ENCODE measurements around the gene PPM1K. TPM values are rescaled to one million over a fixed set of nuclear protein-coding genes. Genes with fewer than 3 reads are reported as not detected.

PPM1K gene
- total RNA-seq, 2 experiments from 2014 or later = 76.8 to 125 TPM

DNA sequence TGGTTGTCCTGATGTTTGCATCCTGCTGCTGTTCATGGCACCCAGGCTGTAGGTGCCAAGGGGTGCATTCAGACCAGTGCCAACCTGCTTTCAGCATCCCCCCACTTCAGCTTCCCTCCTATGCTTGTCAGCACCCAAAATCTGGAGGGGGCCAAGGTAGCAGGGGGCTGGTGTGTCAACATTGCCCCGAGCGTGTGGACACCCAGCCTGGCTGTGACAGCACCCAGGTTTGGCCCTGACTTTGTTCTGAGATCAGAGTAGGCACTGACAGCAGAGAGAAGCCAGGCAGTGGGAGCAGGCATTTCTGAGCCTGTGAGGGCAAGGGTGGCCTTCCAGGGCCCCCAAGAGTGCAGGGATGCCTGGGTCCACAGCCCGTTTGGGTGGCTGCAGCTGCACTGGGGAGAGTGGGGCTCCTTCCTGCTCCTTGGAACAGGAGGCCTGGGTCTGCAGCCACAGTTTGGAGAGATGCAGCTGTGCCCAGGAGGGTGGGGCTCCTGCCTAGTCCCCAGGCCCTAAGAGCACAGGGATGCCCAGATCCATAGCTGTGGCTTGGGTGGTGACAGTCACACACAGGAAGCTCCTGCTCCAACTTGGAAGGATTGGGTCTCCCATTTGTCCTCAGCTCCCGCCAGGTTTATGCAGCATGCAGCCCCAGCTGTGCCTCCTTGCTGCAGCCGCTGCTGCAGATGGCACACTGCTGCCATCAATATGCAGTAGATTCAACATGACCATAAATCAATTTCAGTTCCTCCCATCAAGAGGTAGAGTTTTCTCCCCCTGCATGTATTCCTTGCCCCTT lies 12.3 kb upstream of the PPM1K start:
- Mint-ChIP-seq H3K4me3 (no peak overlapping the region), H3K27me3 (no peaks in the 10 kb centered on the region), H3K9me3 (ENCODE audit: low read depth) (no peaks in the 10 kb centered on the region), H3K4me1 (no peaks in the 10 kb centered on the region), H3K27ac (no peak overlapping the region), H3K36me3 (peaks cover 4% of the 10 kb centered on the region)
- CTCF ChIA-PET = interaction anchor here (1.3 to 1.8 kb wide), 2 partner anchors 19 to 78 kb away, joined by 5 to 6 read pairs; no protein-coding TSS in a partner anchor
- ATAC-seq (no peak), DNase-seq (no peak)

DNA sequence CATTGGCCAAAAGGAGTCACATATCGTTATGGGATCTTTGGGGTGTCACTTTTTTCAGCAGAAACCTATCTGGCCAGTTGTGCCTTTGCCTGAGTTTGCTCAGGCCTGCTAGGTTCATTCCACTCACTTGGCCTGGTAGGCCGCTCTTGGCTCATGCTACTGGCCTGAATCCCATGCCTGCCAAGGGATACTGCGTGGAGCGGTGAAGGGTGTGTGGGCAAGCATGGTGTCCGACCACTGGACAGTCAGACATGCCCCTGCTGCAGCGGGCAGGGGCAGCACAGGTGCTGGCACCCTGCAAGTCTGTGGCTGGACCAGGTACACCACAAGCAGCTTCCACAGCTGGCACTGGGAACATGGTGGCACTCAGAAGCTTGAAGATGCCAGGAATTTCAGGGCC lies 11.3 kb upstream of the PPM1K start:
- CTCF ChIA-PET = no interaction called here
- no peak overlapping the region for H3K27ac Mint-ChIP-seq
- no peak for ATAC-seq

DNA sequence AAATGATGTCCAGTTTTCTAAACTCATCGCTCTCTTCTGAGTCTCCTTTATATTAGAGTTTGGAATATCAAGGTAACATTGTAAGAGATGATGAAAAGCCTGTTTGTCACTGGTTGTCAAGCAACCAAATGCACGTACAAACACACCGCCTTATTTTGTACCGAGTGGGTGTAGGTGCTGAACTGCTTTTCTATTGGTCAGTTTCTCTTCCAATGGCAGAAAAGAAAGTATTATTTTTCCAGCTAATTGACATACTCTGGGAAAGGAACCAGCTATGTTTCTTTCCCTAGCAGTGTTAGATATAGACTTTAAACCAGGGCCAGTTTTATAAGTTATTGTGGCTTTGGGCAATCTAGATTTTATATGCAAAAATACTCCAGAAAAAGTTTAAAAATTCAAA lies 6.6 kb upstream of the PPM1K start:
- Mint-ChIP-seq H3K4me1 (peaks cover 12% of the 10 kb centered on the region), H3K4me3 (no peak overlapping the region), H3K9me3 (ENCODE audit: low read depth) (no peaks in the 10 kb centered on the region), H3K27ac (no peak overlapping the region), H3K36me3 (peaks cover 3% of the 10 kb centered on the region), H3K27me3 (no peaks in the 10 kb centered on the region)
- ATAC-seq (no peak), DNase-seq (no peak)
- CTCF ChIA-PET = interaction anchor here (1.3 kb wide), 1 partner anchor 13 kb away, joined by 3 read pairs; no protein-coding TSS in a partner anchor

More for the DNA sequence above, 11.3 kb upstream of the PPM1K start:
- Mint-ChIP-seq H3K36me3 (peaks cover 1% of the 10 kb centered on the region), H3K4me1 (no peaks in the 10 kb centered on the region), H3K9me3 (ENCODE audit: low read depth) (no peaks in the 10 kb centered on the region), H3K4me3 (no peak overlapping the region), H3K27me3 (no peaks in the 10 kb centered on the region)
- DNase-seq = no peak

DNA sequence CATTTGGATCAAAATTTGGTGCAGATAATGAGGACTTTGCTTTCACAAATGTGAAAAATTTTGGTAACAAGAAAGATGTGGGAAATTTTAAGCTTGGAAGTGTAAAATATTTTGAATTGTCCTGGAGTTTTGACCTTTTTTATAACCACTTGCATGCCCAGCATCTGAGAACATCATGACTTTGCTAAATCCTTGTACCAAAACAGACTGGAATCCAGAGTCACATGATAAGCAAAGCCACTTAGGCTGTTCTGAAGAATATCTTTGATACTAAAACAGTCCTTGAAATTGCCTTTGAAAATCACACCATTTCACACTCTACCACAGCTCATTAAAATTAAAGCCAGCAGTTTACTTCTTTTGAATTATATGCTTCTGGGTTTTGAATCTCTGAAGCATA lies 2.5 kb upstream of the PPM1K start:
- no peak for DNase-seq
- H3K4me1 Mint-ChIP-seq = peaks cover 31% of the 10 kb centered on the region
- no peak overlapping the region for H3K27ac Mint-ChIP-seq
- H3K9me3 Mint-ChIP-seq (ENCODE audit: low read depth) = no peaks in the 10 kb centered on the region
- peaks cover 16% of the 10 kb centered on the region for H3K36me3 Mint-ChIP-seq
- no peaks in the 10 kb centered on the region for H3K27me3 Mint-ChIP-seq
- CTCF ChIA-PET = no interaction called here
- H3K4me3 Mint-ChIP-seq = no peak overlapping the region
- ATAC-seq = no peak

DNA sequence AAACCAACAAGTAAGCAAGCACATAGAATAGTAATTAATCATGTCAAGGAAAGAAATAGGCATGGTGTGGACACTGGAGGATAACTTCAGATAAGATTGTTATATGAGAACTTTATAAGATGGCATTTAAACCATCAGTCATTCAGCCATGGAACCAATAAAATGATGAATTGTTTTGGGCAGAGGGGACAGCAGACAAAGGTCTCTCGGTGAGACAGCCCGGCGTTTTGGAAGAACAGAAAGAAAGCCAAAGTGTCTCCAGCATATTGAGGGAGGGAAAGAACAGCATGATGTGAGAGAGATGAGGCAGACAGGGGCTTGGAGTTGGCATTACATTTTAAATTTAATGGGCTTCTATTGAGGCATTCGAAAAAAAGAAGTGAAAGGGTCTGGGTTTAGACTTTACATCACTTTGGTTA lies 883 bp upstream of the PPM1K start:
- Mint-ChIP-seq H3K36me3 (peaks cover 29% of the 10 kb centered on the region), H3K27ac (peak overlapping the region; percentile 100), H3K4me1 (peaks cover 42% of the 10 kb centered on the region), H3K4me3 (peak overlapping the region; percentile 93), H3K27me3 (no peaks in the 10 kb centered on the region), H3K9me3 (ENCODE audit: low read depth) (no peaks in the 10 kb centered on the region)
- DNase-seq = no peak
- CTCF ChIA-PET = interaction anchor here (0.6 to 3.5 kb wide), 8 partner anchors 35 to 172 kb away, joined by 3 to 18 read pairs (median 8); partner anchors contain the start of genes HERC5 and HERC6
- no peak for ATAC-seq

DNA sequence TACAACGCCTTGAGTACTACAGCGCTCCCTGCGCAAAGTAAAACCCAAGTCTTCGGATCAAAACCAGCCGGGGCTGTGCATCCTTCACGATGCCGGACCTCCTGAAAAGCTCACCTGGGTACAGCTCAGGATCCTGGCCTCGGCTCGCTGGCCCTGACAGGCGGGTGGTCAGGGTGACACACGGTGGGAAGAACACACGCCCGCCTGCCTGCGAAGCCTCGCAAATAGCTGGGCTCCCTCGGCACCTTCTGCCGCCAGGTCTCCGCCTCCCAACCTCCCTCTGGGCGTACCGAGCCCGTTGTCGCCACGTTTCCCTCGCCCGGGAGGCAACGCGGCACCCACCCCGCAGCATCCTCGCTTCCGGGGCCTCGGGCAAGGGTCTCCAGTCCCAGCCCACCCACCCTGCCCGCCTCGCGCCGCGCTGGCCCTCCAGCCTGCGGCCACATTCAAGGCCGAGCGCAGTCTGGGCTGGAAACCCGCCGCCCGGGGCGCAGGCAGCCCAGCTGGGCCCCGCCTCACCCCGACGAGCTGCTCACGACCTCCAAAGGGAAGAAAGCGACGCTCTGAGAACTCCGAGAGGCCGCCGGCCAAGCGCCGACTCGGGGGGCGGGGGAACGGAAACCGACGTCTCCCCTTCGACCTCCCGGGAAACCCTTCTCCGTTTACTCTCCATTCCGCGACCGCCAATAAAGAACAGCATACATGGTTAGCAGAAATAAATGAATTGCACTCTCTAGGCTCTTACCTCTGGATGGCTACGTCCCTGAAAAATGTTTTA lies 511 bp downstream of the PPM1K start:
- ATAC-seq (peak; percentile 35), DNase-seq (peak; percentile 84)
- peak overlapping the region; percentile 93 for H3K4me3 Mint-ChIP-seq
- H3K4me1 Mint-ChIP-seq = peaks cover 53% of the 10 kb centered on the region
- H3K27me3 Mint-ChIP-seq = no peaks in the 10 kb centered on the region
- H3K36me3 Mint-ChIP-seq = peaks cover 39% of the 10 kb centered on the region
- H3K27ac Mint-ChIP-seq = peak overlapping the region; percentile 100
- no peaks in the 10 kb centered on the region for H3K9me3 Mint-ChIP-seq (ENCODE audit: low read depth)
- CTCF ChIA-PET = interaction anchor here (1.0 to 3.5 kb wide), 11 partner anchors 21 to 232 kb away, joined by 3 to 18 read pairs (median 7); partner anchors contain the start of genes HERC5 and HERC6

DNA sequence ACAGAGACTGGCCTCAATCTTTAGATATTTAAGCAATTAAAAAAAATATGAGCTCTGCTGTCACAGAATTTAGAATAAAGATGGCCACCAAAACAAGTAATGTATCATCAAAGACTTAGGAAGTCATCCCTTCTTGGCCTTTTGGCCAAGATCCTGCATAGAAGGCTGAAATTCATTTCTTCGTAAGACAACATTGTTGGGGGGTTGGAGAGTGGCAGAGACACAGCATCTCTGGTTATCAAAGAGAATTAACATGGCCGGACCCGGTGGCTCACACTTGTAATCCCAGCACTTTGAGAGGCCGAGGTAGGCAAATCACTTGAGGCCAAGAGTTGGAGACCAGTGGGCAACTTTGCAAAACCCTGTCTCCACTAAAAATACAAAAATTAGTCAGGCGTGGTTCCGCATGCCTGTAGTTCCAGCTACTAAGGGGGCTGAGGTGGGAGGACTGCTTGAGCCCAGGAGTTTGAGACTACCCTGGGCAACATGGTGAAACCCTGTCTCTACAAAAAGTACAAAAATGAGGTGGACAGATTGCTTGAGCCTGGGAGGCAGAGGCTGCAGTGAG lies 4.0 kb downstream of the PPM1K start:
- H3K4me1 Mint-ChIP-seq = peaks cover 63% of the 10 kb centered on the region

DNA sequence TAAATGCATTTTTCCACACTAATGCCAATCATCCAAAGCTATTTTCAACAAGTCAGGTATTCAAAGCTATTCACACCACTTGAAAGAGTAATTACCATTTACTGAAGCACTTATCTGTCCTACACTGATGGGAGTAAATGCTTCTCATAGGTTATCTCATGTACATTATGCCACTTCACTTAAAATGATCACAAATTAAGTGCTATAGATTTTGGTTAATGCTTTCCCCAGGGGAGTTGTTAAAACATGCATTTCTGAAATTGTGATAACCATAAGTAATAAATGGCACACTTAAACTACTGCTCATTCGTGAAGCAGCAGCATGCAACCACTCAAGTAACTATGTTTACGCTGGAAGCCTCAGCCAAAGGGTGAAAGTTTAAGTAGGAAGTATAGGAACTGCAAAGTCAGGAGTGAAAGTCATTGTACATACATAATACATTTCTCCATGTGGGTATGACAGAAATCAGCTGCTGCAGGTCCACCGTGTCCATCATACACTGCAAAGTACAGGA lies 6.6 kb downstream of the PPM1K start:
- no peak overlapping the region for H3K27ac Mint-ChIP-seq
- H3K9me3 Mint-ChIP-seq (ENCODE audit: low read depth) = no peaks in the 10 kb centered on the region
- H3K4me1 Mint-ChIP-seq = peaks cover 63% of the 10 kb centered on the region
- ATAC-seq (no peak), DNase-seq (no peak)
- peaks cover 77% of the 10 kb centered on the region for H3K36me3 Mint-ChIP-seq
- CTCF ChIA-PET = interaction anchor here (1.8 kb wide), 1 partner anchor 19 kb away, joined by 6 read pairs; no protein-coding TSS in a partner anchor
- no peak overlapping the region for H3K4me3 Mint-ChIP-seq
- H3K27me3 Mint-ChIP-seq = no peaks in the 10 kb centered on the region

More for the DNA sequence above, 4.0 kb downstream of the PPM1K start:
- no peak for DNase-seq
- CTCF ChIA-PET = no interaction called here
- peak overlapping the region; percentile 59 for H3K27ac Mint-ChIP-seq
- H3K27me3 Mint-ChIP-seq = no peaks in the 10 kb centered on the region
- no peak for ATAC-seq
- H3K9me3 Mint-ChIP-seq (ENCODE audit: low read depth) = no peaks in the 10 kb centered on the region
- peaks cover 69% of the 10 kb centered on the region for H3K36me3 Mint-ChIP-seq
- peak overlapping the region; percentile 46 for H3K4me3 Mint-ChIP-seq

DNA sequence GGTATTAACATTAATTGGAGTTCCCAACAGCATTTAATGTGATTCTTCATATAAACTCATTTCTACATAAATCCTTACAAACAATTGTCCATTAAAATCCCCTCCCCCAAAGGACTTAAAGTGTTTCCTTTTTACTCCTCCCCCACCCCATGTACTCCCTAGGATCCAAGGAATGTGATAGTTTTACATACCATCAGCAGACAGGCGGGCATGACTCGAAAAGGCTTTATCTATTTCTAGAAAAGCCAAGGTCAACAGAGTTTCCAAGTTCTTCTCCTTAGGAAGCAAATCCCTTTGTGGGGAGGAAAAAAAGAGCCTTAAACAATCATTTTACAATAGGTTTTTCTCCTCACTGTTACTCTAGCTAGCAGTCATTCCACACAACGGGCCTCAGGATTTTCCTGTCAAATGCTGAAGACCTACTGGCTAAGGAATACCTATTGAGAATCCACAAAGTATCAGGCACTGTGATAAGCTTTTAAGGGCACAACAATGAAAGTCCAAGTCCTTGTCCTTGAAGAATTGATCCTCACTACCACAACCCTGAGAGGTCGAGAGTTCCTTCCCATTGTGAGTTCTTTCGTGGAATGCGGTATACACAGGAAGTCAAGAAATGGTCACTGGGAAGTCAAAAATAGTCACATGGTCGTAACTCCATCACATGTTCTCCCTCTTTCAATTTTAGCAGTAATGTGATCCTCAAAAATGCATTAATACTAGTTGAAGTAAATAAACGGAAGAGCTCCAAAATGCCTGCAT lies 7.2 kb downstream of the PPM1K start:
- H3K9me3 Mint-ChIP-seq (ENCODE audit: low read depth) = no peaks in the 10 kb centered on the region
- no peaks in the 10 kb centered on the region for H3K27me3 Mint-ChIP-seq
- CTCF ChIA-PET = interaction anchor here (1.8 kb wide), 1 partner anchor 20 kb away, joined by 6 read pairs; no protein-coding TSS in a partner anchor
- DNase-seq = no peak
- ATAC-seq = no peak
- peak overlapping the region; percentile 57 for H3K27ac Mint-ChIP-seq
- no peak overlapping the region for H3K4me3 Mint-ChIP-seq
- peaks cover 59% of the 10 kb centered on the region for H3K4me1 Mint-ChIP-seq
- peaks cover 75% of the 10 kb centered on the region for H3K36me3 Mint-ChIP-seq

DNA sequence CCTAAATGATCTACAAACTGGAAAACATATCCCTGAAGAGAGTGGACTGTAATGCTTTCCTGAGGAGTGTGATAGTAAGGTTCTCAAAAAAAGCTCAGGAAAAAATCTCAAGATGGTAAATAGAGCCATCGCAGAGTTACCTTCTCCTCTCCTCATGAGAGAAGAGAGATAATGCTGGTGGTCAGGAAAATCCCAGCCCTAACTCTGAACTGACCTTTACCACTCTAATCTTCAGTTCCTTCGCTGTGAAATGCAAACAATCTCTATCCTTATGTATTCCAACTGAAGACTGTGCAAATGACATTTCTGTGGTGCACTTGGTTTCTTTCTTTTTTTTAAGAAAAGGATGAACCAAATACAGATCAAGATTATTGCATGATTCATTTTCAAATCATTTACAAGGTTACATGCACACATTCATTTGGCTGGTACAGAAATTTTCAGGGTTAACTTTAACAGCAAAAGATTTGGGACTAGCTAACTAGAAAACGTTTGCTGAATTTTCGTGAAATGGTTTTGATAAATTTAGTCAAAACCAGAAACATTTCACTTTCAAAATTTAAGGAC lies 8.3 kb downstream of the PPM1K start:
- peak overlapping the region; percentile 32 for H3K27ac Mint-ChIP-seq
- no peak for DNase-seq
- no peak overlapping the region for H3K4me3 Mint-ChIP-seq
- H3K27me3 Mint-ChIP-seq = no peaks in the 10 kb centered on the region
- peaks cover 74% of the 10 kb centered on the region for H3K36me3 Mint-ChIP-seq
- no peaks in the 10 kb centered on the region for H3K9me3 Mint-ChIP-seq (ENCODE audit: low read depth)
- peaks cover 55% of the 10 kb centered on the region for H3K4me1 Mint-ChIP-seq
- CTCF ChIA-PET = no interaction called here
- ATAC-seq = no peak

DNA sequence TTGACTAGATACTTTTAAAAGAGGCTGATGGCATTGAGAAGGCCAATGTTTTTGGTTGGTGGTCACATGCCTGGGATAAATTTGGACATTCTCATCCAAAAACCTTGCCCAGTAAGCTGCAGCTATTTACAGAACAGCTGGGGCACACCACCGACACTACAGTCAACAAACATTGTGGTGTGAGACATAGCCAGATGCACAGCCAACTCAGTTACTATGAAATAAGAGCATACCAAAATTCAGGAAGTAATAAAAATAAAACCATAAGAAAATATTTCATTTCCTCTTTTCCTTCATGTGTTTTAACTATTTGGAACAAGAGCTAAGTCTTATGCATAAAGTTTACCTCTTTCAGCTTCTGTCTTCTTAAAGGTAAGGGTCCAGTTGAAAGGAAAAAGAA lies 8.8 kb downstream of the PPM1K start:
- no peaks in the 10 kb centered on the region for H3K27me3 Mint-ChIP-seq
- no peaks in the 10 kb centered on the region for H3K9me3 Mint-ChIP-seq (ENCODE audit: low read depth)
- peaks cover 53% of the 10 kb centered on the region for H3K4me1 Mint-ChIP-seq
- CTCF ChIA-PET = no interaction called here
- H3K27ac Mint-ChIP-seq = peak overlapping the region; percentile 32
- no peak for ATAC-seq
- H3K36me3 Mint-ChIP-seq = peaks cover 73% of the 10 kb centered on the region
- DNase-seq = no peak
- H3K4me3 Mint-ChIP-seq = no peak overlapping the region

DNA sequence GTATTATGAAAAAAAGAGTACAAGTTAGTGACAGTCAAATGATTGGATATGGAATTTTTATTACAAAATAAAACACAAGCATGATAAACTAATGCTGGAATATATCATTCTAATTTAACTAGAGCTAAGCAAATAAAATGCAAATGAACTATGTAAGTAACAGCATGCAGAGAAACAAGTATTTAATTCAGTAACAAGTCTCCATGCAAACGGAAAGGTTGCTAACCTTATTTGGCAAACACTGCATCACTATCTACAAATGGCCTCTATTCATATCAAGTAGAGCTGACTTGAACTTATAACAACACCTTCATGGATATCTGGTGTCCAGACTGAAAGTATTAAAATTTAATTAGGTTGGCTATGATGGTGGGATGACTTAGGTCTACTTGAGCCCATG lies 15.4 kb downstream of the PPM1K start:
- H3K4me3 Mint-ChIP-seq = no peak overlapping the region
- H3K27ac Mint-ChIP-seq = no peak overlapping the region
- CTCF ChIA-PET = interaction anchor here (0.5 to 1.1 kb wide), 3 partner anchors 49 to 215 kb away, joined by 3 read pairs; no protein-coding TSS in a partner anchor

More for the DNA sequence above, 15.4 kb downstream of the PPM1K start:
- Mint-ChIP-seq H3K4me1 (peaks cover 10% of the 10 kb centered on the region), H3K9me3 (ENCODE audit: low read depth) (no peaks in the 10 kb centered on the region), H3K36me3 (peaks cover 29% of the 10 kb centered on the region), H3K27me3 (no peaks in the 10 kb centered on the region)
- ATAC-seq (no peak), DNase-seq (no peak)
